Testis (tissue), 3 donors: ENCODE data around the gene IGSF21. TPM values are rescaled to one million over a fixed set of nuclear protein-coding genes. Genes with fewer than 3 reads are reported as not detected.

Source experiments
- DNase-seq: peaks from one replicate; pipeline ENCODE4 v3.0.0-alpha.2; 2019
- H3K27ac ChIP-seq, 2 donors: fragments of 200-600 bp; sonication (generic); one replicate each; pipeline ENCODE4 v1.5.1; 2019
- H3K27me3 ChIP-seq: fragments of 200-600 bp; sonication (generic); one replicate; pipeline ENCODE4 v1.5.1; 2019
- H3K36me3 ChIP-seq: fragments of 200-600 bp; sonication (generic); one replicate; pipeline ENCODE4 v1.5.1; 2017; ENCODE audit warnings: low read depth; ENCODE audit errors: missing control alignments
- H3K4me1 ChIP-seq: fragments of 200-600 bp; sonication (generic); one replicate; pipeline ENCODE4 v1.5.1; 2019
- H3K4me3 ChIP-seq, 2 donors: fragments of 200-600 bp; sonication (generic); one replicate each; pipeline ENCODE4 v1.5.1; 2017 to 2019
- H3K9me3 ChIP-seq: fragments of 200-600 bp; sonication (generic); one replicate; pipeline ENCODE4 v1.5.1; 2017
- CTCF ChIP-seq, 3 experiments: fragments of 450-650 bp in 2 of 3; fragments of 200-600 bp in 1 of 3; sonication (generic) in 1 of 3; IDR thresholded peaks; one replicate each; pipeline ENCODE4 v1.5.1; 2016 to 2019; ENCODE audit warnings: antibody characterized with exemption in 3 of 3, mild to moderate bottlenecking in 2 of 3, moderate library complexity in 1 of 3
- POLR2A ChIP-seq: fragments of 450-650 bp; IDR thresholded peaks from one replicate; pipeline ENCODE4 v1.6.1; 2017; ENCODE audit warnings: antibody characterized with exemption, mild to moderate bottlenecking, moderate library complexity
- WGBS, 2 donors: methylation state at CpG; one replicate each; pipeline ENCODE4 v1.1.5; 2018; 5-methylcytosine and 5-hydroxymethylcytosine counted together
- intact Hi-C: fragments of 100-400 bp; cut with DNase I; formaldehyde crosslinking; loops from one replicate; pipeline ENCODE4 v1.15.1; 2023; ENCODE audit warnings: low total_unique reads
- polyA plus RNA-seq: library from polyadenylated mRNA; stranded (reverse); fragments of 350-450 nt; fragmentation: Illumina TruSeq; extraction: RNeasy Lipid Tissue Mini Kit (QIAGEN cat#74804); gene quantifications from one replicate; pipeline ENCODE4 v1.2.3, GENCODE V29; 2014; ENCODE audit warnings: low read depth, low replicate concordance; ENCODE audit not compliant: insufficient read depth
- total RNA-seq, 2 donors: library from RNA; depleted of rRNA; stranded (reverse); fragments of >200 nt; gene quantifications; one replicate each; pipeline ENCODE4 v1.2.3, GENCODE V29; 2016

The IGSF21 gene
- total and polyA plus RNA-seq, 3 donors from 2014 or later: 1.7 to 4.2 (median 2.9) TPM

GRCh38 chr1:18339161-18339560, 231.6 kb downstream of the IGSF21 start:
- H3K27me3 ChIP-seq: no peaks in the 10 kb centered on the region
- intact Hi-C loops: no loop called here
- H3K4me3 ChIP-seq: no peak overlapping the region
- 88% methylated on average over 11 of the region's 11 CpGs for WGBS, 2 donors
- no peak for DNase-seq
- H3K27ac ChIP-seq: no peak overlapping the region
- no peaks in the 10 kb centered on the region for H3K36me3 ChIP-seq
- no peak for TF ChIP-seq CTCF (IDR thresholded peaks at IDR 0.05)
- TF ChIP-seq POLR2A: no peak
- no peaks in the 10 kb centered on the region for H3K9me3 ChIP-seq
- no peaks in the 10 kb centered on the region for H3K4me1 ChIP-seq

- intact Hi-C loops: no loop called here
- no peak for DNase-seq
- TF ChIP-seq CTCF (IDR thresholded peaks at IDR 0.05): no peak
- TF ChIP-seq POLR2A: no peak
- Histone ChIP-seq H3K4me3 (no peak overlapping the region), H3K9me3 (no peaks in the 10 kb centered on the region), H3K27me3 (no peaks in the 10 kb centered on the region), H3K36me3 (no peaks in the 10 kb centered on the region), H3K4me1 (no peaks in the 10 kb centered on the region), H3K27ac (no peak overlapping the region)
- 70 to 79% methylated on average over 2 of the region's 2 CpGs for WGBS, 2 donors
These were observed 232.7 kb downstream of the IGSF21 start for GRCh38 chr1:18340158-18340764.

GRCh38 chr1:18340787-18341186, 233.2 kb downstream of the IGSF21 start:
- Histone ChIP-seq H3K36me3 (no peaks in the 10 kb centered on the region), H3K27ac (no peak overlapping the region), H3K9me3 (no peaks in the 10 kb centered on the region), H3K4me1 (no peaks in the 10 kb centered on the region), H3K4me3 (no peak overlapping the region), H3K27me3 (no peaks in the 10 kb centered on the region)
- 76 to 81% methylated on average over 2 of the region's 2 CpGs for WGBS, 2 donors
- intact Hi-C loops: no loop called here
- no peak for DNase-seq
- TF ChIP-seq POLR2A: no peak
- TF ChIP-seq CTCF (IDR thresholded peaks at IDR 0.05): no peak

- intact Hi-C loops: no loop called here
- H3K27ac ChIP-seq: no peak overlapping the region
- no peaks in the 10 kb centered on the region for H3K9me3 ChIP-seq
- H3K36me3 ChIP-seq: no peaks in the 10 kb centered on the region
- 81 to 85% methylated on average over 5 of the region's 5 CpGs for WGBS, 2 donors
- H3K27me3 ChIP-seq: no peaks in the 10 kb centered on the region
- H3K4me1 ChIP-seq: no peaks in the 10 kb centered on the region
- DNase-seq: no peak
- TF ChIP-seq CTCF (IDR thresholded peaks at IDR 0.05) (no peak), POLR2A (no peak)
- no peak overlapping the region for H3K4me3 ChIP-seq
These were observed 233.9 kb downstream of the IGSF21 start for GRCh38 chr1:18341291-18342069.

GRCh38 chr1:18342744-18343143, 235.1 kb downstream of the IGSF21 start:
- WGBS, 2 donors: 90 to 92% methylated on average over 4 of the region's 4 CpGs
- no peaks in the 10 kb centered on the region for H3K9me3 ChIP-seq
- H3K27me3 ChIP-seq: no peaks in the 10 kb centered on the region
- no peaks in the 10 kb centered on the region for H3K36me3 ChIP-seq
- H3K4me3 ChIP-seq: no peak overlapping the region
- intact Hi-C loops: no loop called here
- no peak overlapping the region for H3K27ac ChIP-seq
- TF ChIP-seq POLR2A (no peak), CTCF (IDR thresholded peaks at IDR 0.05) (no peak)
- DNase-seq: no peak
- no peaks in the 10 kb centered on the region for H3K4me1 ChIP-seq
